ENCODE data around the gene TMEM132E.

The TMEM132E gene

GRCh38 chr17:34613064-34614019 is 34.0 kb downstream of the TMEM132E start:
- TF ChIP-seq ARNTL (CRISPR knock-in tag; IDR thresholded peaks at IDR 0.05; ENCODE audit: borderline replicate concordance, low read depth) (no peak), ZFP30 (CRISPR knock-in tag; IDR thresholded peaks at IDR 0.05) (no peak), OSR1 (CRISPR knock-in tag; IDR thresholded peaks at IDR 0.05) (no peak)
- no peak for ATAC-seq

- no peak for TF ChIP-seq PATZ1 (CRISPR knock-in tag; IDR thresholded peaks at IDR 0.05; ENCODE audit: borderline replicate concordance)
- TF ChIP-seq ZFP3 (CRISPR knock-in tag; IDR thresholded peaks at IDR 0.05): no peak
- TF ChIP-seq OSR1 (CRISPR knock-in tag; IDR thresholded peaks at IDR 0.05): no peak
- TF ChIP-seq ARNTL (CRISPR knock-in tag; IDR thresholded peaks at IDR 0.05; ENCODE audit: borderline replicate concordance, low read depth): no peak
- TF ChIP-seq ZNF70 (CRISPR knock-in tag; IDR thresholded peaks at IDR 0.05): no peak
- ATAC-seq: no peak
These were observed 35.3 kb downstream of the TMEM132E start for GRCh38 chr17:34614698-34615097.

GRCh38 chr17:34615326-34615725 is 35.9 kb downstream of the TMEM132E start:
- ATAC-seq: no peak
- TF ChIP-seq GLIS3 (CRISPR knock-in tag; IDR thresholded peaks at IDR 0.05) (no peak), BACH2 (CRISPR knock-in tag; IDR thresholded peaks at IDR 0.05; ENCODE audit: borderline replicate concordance) (no peak), OSR1 (CRISPR knock-in tag; IDR thresholded peaks at IDR 0.05) (no peak), ZNF565 (CRISPR knock-in tag; conservative IDR thresholded peaks at IDR 0.05; ENCODE audit: low read depth) (no peak), ARNTL (CRISPR knock-in tag; IDR thresholded peaks at IDR 0.05; ENCODE audit: borderline replicate concordance, low read depth) (no peak), ISL1 (CRISPR knock-in tag; IDR thresholded peaks at IDR 0.05) (no peak)

GRCh38 chr17:34616148-34616547 is 36.8 kb downstream of the TMEM132E start:
- no peak; the same call in 2 of the 3 replicates for ATAC-seq
- TF ChIP-seq ISL1 (CRISPR knock-in tag; IDR thresholded peaks at IDR 0.05) (no peak), TCF4 (CRISPR knock-in tag; IDR thresholded peaks at IDR 0.05; ENCODE audit: borderline replicate concordance) (0 out of 2 replicates have a peak, but pooled peaks have one; percentile 24)

GRCh38 chr17:34617398-34617797 is 38.0 kb downstream of the TMEM132E start:
- no peak for TF ChIP-seq OSR1 (CRISPR knock-in tag; IDR thresholded peaks at IDR 0.05)
- no peak for TF ChIP-seq BACH2 (CRISPR knock-in tag; IDR thresholded peaks at IDR 0.05; ENCODE audit: borderline replicate concordance)
- TF ChIP-seq TOX (CRISPR knock-in tag; IDR thresholded peaks at IDR 0.05; ENCODE audit: borderline replicate concordance): no peak
- no peak for TF ChIP-seq SNAI2 (CRISPR knock-in tag; IDR thresholded peaks at IDR 0.05)
- no peak for TF ChIP-seq ZFP3 (CRISPR knock-in tag; IDR thresholded peaks at IDR 0.05)
- TF ChIP-seq TSHZ2 (CRISPR knock-in tag; IDR thresholded peaks at IDR 0.05): no peak
- TF ChIP-seq ZNF8 (CRISPR knock-in tag; IDR thresholded peaks at IDR 0.05): no peak
- no peak for TF ChIP-seq ZNF565 (CRISPR knock-in tag; conservative IDR thresholded peaks at IDR 0.05; ENCODE audit: low read depth)
- TF ChIP-seq TCF4 (CRISPR knock-in tag; IDR thresholded peaks at IDR 0.05; ENCODE audit: borderline replicate concordance): no peak
- no peak for ATAC-seq

GRCh38 chr17:34619687-34620217 is 40.4 kb downstream of the TMEM132E start:
- TF ChIP-seq TOX (CRISPR knock-in tag; IDR thresholded peaks at IDR 0.05; ENCODE audit: borderline replicate concordance): no peak

GRCh38 chr17:34620458-34620857 is 41.1 kb downstream of the TMEM132E start:
- no peak for TF ChIP-seq ARNTL (CRISPR knock-in tag; IDR thresholded peaks at IDR 0.05; ENCODE audit: borderline replicate concordance, low read depth)
- no peak for TF ChIP-seq GLIS3 (CRISPR knock-in tag; IDR thresholded peaks at IDR 0.05)
- ATAC-seq: no peak

More at GRCh38 chr17:34619687-34620217, 40.4 kb downstream of the TMEM132E start:
- ATAC-seq: no peak

Data from SK-N-SH treated with all-trans-retinoic acid at 6 μM for 48 hours (cell line).